Tibial nerve (tissue), 3 donors: ENCODE data around the gene MRPL19.

ENCODE experiments used
- EP300 ChIP-seq, 2 donors: sonication (generic); formaldehyde crosslinking; IDR thresholded peaks; one replicate each; pipeline ENCODE4 v1.6.1; 2017; ENCODE audit warnings: antibody characterized with exemption in 2 of 2, mild to moderate bottlenecking in 1 of 2
- POLR2A ChIP-seq, 2 donors: fragments of 450-650 bp; IDR thresholded peaks; one replicate each; pipeline ENCODE4 v1.6.1; 2017; ENCODE audit warnings: antibody characterized with exemption in 2 of 2, mild to moderate bottlenecking in 2 of 2, moderate library complexity in 2 of 2

DNA sequence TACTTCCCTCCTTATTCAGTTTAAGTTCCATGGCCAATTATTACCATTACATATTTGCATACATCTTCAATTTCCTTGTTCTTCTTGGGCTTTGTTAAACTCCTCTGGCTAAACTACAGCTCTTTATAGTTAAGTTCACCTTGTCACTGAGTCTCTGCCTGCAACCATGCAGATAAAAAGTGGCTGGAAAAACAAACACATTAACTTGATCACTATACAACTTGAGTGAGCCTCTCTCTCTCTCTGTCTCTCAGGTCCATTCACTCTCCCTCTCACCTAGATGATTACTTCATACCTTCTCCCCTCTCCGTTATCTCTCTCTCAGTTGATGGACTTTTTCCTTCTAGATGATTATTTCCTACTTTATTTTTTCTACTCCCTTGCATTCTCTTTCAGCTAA lies 33.8 kb downstream of the MRPL19 start:
- TF ChIP-seq POLR2A (IDR thresholded peaks at IDR 0.05) (no peak), EP300 (IDR thresholded peaks at IDR 0.05) (no peak)
